NCI-H748 (cell line): ENCODE data around the gene HLA-DRA.
"Not testable (repeated sequence)": the region's sequence is repeated elsewhere in the genome, so short reads cannot be mapped to it uniquely, and the experiment has no call there.

Experiments used
- DNase-seq: peaks from one replicate; lab custom pipeline; 2025; ENCODE audit not compliant: unreplicated experiment; lab: John Stamatoyannopoulos, UW

The HLA-DRA gene

GRCh38 chr6:32473376-32474348 is 34.0 kb downstream of the HLA-DRA start:
- DNase-seq: not testable (repeated sequence)

- no peak for DNase-seq
Measured at GRCh38 chr6:32475392-32476206, 35.9 kb downstream of the HLA-DRA start.

- DNase-seq: no peak
Measured at GRCh38 chr6:32483968-32484613, 44.4 kb downstream of the HLA-DRA start.

GRCh38 chr6:32484614-32484998 is 44.9 kb downstream of the HLA-DRA start:
- no peak for DNase-seq

DNA sequence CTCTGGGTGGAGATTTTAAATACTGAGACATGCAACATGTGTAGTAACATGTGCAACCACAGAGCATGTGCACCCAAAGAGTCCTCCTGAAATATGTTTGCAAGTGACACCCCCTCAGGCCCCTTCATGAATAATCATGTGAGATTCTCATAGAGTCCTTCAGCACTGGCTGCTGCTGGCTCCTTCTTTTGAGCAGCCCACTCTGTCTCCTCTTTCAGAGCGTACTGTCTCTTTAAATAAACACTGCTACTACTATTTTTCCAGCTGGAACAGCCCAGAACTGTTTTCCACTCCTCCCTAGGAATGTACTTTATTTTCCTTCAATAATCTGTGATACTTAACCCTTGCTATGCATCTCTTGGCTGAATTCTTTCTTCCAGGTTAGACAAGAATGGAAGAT is 48.4 kb downstream of the HLA-DRA start:
- no peak for DNase-seq

DNA sequence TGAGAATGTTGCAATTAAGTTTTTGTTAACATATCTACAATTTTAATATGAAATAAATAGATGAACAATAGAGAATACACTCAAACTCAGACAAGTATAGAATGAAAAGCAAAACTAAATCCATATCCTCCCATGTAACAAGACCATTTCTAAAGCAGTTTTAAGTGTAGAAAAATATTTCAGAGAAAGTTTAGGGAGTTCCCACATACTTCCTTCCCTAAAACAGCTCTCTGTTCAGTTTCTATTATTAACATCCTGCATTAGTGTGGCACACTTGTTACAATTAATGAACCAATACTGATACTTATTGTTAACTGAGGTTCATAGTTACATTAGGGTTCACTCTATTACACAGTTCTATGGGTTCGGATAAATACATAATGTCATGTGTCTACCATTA is 52.0 kb downstream of the HLA-DRA start:
- DNase-seq: no peak

DNA sequence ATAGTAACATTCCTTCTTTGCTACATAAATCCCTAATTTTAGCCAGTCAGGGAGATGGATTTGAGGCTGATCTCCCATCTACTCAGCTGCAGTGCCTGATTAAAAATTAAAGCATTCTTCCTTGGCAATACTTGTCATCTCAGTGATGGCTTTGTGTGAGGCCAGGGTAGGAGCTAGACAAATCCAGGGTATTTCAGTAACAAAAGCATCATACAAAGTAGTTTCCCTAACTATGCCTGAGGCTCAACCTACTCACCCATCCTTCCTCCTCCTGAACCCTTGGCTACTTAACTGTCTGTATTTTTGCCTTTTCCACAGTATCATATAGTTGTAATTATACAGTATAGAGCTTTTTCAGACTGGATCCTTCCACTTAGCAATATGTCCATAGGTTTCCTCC is 52.7 kb downstream of the HLA-DRA start:
- DNase-seq: no peak
